GM10847 (cell line): ENCODE measurements around the gene PDK2.

ENCODE experiments used
- POLR2A ChIP-seq: IDR thresholded peaks from 2 replicates; pipeline ENCODE4 v1.6.1; 2011; ENCODE audit not compliant: insufficient read length; ENCODE audit errors: extremely low read depth

Gene PDK2

DNA sequence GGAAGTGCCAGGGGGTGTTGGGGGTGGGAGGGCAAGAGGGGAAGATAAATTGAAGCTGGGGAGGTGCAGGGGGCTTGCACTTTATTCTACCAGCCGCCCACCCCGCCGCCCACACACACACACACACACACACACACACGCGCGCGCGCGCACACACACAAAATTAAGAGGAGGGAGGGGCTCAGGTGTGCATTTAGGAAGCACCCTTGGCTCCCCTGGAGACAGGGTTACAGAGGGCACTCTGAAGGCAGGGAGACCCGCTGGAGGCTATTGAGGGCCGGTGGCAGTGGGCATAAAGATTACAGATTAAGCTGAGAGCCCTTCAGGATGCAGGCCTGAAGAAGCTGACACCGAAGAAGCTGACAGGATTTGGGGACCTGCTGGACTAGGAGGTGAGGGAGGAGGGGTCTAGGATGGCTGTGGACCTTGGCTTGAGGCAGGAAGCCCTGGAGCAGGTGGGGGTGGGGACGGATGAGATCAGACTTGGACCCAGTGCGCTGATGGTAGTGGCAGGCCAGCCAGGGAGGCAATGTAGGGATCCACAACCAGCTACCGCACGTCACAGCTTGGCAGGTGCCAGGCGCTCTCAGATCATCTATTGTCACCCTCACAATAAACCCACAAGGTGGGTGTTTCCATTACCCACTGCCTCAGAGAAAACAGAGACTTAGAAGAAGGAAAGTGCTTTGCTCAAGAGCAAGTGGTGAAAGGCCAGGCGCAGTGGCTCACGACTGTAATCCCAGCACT, 35.6 kb downstream of the PDK2 start:
- no peak for TF ChIP-seq POLR2A

DNA sequence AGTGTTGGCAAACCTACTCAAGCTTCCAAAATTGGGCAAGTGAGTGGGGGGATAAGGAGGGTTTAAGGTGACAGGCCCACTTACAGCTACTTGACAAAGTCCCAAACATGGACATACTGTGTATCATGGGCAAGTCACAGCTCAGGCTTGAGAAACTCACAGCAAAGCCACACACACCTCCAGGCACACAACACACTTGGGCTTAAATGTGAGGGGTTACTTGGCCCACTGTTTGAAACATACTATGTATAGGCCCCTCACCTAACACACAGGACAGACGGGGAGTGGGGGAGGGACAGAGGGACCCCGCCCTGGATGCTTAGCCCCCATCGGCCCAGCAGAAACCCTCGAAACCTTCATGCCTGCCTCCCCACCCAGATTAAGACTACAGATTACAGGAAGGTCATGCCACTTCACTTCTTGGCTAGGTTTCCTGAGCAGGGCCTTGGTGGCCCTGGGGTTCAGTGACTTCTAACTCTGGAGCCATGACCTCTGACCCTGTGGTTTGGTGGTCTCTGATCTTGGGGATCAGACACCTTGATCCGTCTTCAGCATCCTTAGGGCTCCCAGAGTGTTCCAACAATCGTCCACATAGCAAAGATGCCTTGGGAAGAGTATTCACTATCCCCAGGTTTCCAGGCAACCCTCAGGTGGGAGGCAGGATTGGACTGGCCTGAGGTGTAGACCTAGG, 37.1 kb downstream of the PDK2 start:
- TF ChIP-seq POLR2A = no peak

DNA sequence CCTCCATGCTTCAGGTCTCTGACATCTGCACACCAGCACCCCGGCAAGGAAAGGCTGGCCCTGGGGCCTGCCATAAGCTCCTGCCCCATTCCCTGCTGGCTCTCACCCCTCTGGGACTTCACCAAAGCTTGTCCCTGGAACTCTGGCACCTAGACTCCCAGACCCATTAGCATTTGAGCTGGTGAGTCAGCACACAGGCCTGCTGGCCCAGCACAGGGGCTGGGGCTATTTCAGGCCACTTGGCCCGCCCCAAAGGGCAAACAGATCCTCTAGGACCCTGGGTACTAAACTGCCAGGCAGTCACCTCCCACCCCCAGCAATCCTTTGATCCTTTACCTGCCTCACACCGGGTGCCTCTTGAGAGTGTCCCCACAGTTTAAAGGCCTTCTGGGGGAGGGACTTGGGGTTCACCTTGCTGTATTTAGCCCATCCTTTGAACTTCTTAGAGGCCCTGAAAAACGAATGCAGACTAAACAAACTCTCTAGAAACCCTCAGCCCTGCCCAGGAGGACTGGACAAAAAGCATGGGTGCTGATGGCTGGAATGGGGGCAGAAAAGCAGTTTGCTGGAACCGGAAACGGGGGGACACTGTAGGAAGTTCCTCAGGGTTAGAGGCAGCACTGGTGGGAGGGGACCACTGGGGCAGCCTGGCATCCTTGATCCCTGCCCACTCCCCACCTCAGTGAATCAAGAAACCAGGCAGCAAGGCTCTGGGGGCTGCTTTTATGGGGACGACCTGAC, 38.0 kb downstream of the PDK2 start:
- TF ChIP-seq POLR2A = no peak

DNA sequence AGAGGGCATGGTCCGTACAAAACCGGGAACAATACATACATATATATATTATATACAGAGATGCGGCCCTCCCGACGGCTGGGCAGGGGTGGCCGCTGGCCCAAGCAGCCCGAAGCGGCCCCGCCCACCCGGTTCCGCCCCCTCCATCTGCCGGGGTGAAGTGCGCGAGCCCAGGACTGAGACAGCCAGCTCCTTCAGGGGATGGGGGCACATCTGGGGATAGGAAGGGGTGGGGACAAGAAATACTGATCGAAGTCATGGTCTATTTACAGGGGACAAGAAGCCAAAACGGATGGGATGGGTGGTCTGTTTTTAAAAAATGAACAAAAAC, 38.6 kb downstream of the PDK2 start:
- TF ChIP-seq POLR2A = no peak

DNA sequence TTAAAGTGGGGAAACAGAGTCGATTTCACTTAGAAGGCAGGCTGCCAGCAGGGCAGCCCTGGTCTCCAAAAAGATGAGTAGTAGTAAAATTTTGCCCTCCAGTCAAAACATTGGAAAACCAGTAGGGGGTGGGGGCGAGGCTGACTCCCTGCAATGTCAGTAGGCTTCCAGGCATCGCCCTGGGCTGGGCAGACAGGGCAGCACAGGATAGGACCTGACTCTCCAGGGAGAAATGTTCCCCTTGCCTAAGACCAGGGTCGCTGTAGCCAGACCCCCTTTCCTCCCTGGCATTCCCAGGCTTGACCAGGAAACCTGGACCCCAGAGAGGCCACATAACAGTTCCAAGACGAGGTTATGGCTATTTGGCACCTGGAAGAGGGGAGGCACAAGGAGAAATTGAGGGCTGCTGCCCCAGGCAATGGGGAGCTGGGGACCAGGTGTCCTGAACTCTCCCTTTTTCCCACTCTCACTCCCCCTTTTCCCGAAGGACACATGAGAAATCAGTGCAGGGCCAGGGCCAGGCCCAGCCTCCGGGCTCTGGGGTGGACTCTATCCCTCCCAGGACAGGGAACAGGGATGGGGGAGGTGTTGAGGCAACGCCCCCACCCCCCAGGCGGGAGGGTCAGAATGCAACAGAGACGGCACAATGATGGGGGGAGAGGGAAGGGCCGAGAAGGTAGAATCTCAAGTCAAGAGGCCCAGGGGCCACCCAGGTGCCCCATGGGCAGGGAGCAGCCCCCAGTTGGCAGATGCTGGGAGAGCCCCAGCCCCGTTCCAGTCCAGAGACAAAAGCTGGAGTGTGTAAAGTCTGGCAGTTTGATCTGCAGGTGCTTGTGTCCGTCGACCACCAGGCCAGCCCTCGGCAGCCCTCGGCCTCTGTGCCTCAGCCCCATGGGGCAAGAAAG, 39.3 kb downstream of the PDK2 start:
- no peak for TF ChIP-seq POLR2A

DNA sequence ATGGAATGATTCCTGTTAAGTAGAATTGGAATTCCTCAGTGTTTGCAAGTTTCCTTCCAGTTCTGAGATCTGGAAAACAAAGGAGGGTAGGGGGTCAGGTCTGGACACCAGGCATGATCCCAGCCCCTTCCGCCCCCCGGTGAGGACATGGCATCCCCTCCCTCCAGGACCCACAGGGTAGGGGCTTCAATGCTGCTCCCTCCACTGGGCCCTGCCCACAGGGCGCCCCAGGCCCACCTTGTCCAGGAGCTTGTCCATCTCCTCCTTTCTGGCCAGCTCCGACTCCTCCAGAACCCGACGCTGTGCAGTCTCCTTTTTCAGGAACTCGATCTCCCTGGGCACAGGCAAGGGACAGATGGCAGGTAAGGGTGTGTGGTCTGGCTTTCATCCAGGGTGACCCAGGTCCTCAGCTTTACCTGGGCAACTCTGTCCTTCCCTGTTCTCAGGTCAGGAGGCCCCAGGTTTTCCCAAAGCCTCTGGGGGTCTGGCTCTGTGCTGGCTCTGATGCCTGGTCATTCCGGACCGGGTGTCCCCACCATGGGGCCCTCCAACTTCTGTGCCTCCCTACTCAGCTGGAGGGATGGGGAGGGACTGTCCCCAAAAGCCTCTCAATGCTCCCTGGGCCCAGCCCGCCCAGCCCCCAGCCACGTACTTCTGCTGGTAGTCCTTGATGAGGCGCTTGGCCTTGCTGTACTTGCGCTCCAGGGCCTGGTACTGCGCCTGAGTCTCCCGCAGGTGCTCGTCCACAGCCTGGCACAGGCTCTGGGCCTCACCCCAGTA, 40.4 kb downstream of the PDK2 start:
- TF ChIP-seq POLR2A = no peak

DNA sequence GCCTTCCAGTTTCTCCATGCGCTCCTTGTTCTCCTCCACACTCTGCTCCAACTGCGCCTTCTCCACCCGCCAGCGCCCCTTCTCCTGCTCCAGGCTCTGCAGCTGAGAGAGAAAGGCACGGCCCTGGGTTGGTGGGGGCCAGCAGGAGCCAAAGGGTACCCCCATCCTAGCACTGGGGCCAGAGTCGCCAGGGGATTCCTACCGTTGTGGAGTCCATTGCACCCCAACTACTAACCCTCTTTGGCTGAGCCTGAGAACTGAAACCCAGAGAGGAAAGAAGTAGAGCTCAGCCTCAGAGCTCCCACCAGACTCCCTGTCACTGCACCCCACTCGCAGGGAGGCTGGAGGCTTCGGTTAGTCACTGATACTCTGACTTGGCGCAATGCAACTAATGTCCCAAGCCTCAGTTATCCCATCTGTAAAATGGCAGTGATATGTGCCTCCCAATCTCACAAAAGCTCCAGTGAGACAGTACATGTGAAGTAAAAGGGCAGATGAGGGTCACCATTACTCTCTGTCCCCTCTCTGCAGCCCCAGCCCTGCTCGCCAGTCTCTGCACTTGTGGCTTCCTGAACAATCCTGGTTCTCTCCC, 41.0 kb downstream of the PDK2 start:
- no peak for TF ChIP-seq POLR2A

DNA sequence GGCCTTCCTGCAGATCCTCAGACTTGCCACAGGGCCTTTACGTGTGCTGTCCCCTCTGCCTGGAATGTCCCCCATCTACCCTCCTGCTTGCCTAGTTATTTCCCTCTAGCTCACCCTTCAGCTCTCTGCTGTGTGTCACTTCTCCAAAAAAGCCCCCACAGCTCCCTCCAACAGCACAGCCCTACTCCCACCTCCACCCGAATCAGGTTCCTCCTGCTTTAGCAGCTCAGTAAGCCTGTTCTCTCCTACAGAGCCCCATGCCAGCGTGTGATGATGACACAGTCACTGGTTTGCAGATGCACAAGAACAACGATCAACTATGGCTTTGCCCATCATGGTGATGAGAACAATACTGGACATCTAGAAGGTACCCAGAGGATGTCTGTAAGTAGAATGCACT, 41.9 kb downstream of the PDK2 start:
- no peak for TF ChIP-seq POLR2A

DNA sequence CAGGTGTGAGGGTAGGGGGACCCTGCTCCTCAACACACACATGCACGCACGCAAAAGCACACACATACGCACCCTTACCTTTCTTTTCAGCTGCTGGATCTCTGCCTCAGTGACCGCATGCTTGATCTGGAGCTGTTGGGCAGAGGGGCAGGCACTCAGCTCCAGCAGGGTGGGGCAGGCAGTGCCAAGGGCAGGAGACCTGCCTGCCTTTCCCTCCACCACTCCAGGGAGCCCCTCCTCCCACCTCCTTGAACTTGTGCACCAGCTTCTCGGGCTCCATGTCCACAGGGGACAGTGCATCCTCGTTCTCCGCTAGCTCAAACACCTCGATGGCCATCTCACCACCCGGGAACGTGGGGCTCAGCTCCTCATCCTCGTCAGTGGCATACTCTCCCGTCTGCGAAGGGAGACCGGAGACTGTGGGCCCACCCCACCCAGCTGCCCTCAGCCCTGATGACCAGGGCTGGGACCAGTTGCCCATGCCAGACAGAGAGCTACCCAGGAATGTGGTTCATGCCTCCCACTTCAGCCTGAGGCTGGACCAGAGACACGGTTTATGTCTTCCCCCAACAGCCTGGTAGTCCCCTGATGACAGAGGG, 44.1 kb downstream of the PDK2 start:
- TF ChIP-seq POLR2A = no peak

DNA sequence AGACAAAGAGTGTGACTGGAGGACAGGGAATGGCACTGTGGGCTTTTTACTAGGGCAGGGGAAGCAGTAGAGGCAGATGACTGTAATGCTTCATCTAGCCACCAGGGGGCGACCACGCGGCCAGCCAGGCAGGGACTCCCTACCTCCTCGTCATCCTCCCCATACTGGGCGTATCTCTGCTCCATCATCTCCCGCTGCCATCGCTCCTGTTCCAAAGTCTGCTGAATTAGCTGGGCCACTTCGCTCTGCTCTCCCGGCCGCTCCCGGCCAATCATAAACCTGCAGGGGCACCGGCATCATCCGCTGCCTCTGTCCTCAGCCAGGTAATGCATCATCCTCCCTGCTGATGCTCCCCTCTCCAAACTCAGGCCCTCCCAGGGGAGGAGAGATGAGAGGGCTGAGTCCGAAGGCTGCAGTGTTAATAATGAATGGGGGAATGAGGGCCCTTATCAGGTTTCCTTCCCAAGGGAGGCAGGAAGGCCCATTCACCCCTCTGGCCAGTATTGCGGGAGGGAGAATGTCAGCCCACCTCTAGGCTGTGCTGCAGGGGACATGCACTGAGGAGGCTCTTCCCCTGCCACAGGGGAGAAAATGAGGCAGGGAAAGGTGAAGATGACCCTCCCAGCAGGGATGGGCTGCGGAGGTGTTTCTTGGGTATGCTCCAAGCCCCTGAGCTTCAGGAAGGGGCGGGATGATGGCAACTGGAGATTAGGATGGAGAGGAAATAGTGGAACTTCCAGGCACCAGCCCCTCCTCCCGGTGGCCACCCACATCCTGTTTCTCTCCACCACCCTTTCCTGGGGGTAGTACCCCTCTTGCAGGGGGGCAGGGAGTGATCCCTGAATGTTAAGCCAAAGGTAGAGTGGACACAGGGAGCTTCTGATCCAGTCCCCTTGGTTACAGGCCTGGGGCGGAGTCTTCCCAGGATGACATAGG, 45.1 kb downstream of the PDK2 start:
- TF ChIP-seq POLR2A = no peak

DNA sequence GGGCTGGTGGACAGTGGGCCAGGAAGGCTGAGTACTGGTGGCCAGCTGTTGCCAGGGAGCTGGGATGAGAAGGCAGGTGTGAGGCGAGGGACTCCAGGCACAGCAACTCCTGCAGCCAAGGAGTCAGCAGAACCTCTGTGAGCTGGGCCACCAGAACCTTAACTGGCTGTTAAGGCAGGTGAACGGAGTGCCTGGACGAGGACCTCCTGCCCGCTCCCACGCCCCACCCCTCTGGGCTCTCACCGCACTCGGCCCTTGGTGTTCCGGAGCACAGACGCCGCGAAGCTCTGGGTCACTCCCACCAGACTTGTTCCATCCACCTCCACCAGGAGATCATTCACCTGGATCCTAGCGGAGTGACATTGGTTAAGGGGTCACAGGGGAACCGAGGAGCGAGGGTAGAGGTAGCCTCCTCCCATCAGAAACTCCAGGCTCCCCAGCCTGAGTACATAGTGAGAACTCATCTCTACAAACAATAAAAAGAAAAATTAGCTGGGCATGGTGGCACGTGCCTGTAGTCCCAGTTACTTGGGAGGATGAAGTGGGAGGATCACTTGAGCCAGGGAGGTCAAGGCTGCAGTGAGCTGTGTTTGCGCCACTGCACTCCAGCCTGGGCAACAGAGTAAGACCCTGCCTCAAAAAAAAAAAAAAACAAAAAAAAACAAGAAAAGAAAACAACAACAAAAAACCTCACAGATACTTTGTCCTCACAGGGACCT, 46.0 kb downstream of the PDK2 start:
- no peak for TF ChIP-seq POLR2A

DNA sequence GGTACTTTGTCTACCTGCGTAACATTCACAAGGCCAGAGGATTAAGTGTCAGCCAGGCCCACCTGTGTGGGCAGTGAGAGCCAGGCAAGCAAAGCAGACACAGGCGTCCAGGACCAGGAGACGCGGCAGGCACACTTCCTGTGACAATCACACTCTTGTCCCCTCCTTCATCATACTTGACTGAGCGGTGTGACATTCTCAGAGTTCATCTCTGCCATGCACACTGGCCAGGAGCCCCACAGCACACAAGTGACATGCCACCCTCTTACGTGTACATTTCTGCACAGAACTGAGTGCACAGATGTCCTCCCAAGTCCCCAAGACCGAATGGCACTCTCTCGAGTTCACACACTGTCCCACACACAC, 46.6 kb downstream of the PDK2 start:
- TF ChIP-seq POLR2A = no peak

DNA sequence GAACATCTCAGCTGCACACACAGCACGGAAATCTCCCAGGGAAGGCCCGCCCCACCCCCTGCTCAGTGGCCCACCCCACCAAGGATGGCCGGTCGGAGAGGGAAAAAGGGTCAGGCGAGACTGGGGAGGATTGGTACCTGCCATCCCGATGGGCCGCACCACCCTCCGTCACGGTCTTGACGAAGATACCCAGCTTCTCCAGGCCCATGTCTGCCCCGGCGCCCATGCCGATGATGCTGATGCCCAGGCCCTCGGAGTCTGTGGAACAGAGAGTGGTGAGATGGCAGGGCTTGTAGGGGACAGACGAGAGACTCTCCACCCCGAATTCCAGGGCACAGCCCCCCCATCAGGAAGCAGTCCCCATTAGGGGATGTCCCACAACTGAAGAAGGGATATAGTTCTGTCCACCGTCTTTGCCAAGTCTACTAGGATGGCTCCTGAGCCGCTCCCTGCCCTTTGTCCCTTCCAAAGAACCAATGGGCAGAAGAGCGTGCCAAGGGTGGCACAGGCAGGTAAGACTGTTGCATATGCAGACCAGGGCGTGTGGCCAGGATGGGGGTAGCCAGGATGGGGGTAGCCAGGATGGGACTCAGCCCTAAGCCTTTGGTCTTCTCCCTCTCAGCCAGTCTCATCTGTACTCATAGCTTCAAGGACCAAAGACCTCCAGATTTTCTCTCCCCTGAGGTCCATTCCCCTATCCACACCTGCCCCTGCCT, 48.5 kb downstream of the PDK2 start:
- no peak for TF ChIP-seq POLR2A
